ENCODE measurements around the gene NFATC2IP. TPM values are rescaled to one million over a fixed set of nuclear protein-coding genes. Genes with fewer than 3 reads are reported as not detected.

NFATC2IP gene
- total and polyA plus RNA-seq, 2 of the 4 experiments (the other 2 are of a cell fraction), result 10.0 to 29.1 TPM

GRCh38 chr16:28999577-28999976, 48.8 kb downstream of the NFATC2IP start:
- Histone ChIP-seq H3K9me1 (ENCODE audit: insufficient read depth, low read length) (0 out of 2 replicates have a peak, but pooled peaks cover 2% of the 10 kb centered on the region), H3K9me3 (ENCODE audit: control insufficient read depth, insufficient read depth, low read length) (no peaks in the 10 kb centered on the region), H4K20me1 (ENCODE audit: insufficient read depth, low read length) (no peaks in the 10 kb centered on the region), H2AK9ac (replicated peaks; ENCODE audit: low read depth, low read length, poor library complexity) (no peak overlapping the region), H4K8ac (ENCODE audit: low read depth in 2 of 2, low read length in 2 of 2) (no peak overlapping the region), H2BK5ac (ENCODE audit: low read depth, low read length, poor library complexity, severe bottlenecking) (no peak overlapping the region), H3K36me3 (ENCODE audit: control insufficient read depth, insufficient read depth, low read length) (no peaks in the 10 kb centered on the region), H3K27ac (ENCODE audit: insufficient read depth, low read length) (no peak overlapping the region), H2BK15ac (ENCODE audit: low read depth, low read length) (no peak overlapping the region), H3K4me1 (ENCODE audit: control insufficient read depth, insufficient read depth, low read length) (no peaks in the 10 kb centered on the region), H2AFZ (replicated peaks; ENCODE audit: low read length, poor library complexity) (no peak overlapping the region), H4K5ac (ENCODE audit: low read depth, low read length) (no peak overlapping the region), H4K91ac (ENCODE audit: insufficient read depth, low read depth, low read length) (no peak overlapping the region), H2AK5ac (ENCODE audit: low read depth, low read length) (no peak overlapping the region), H3K56ac (ENCODE audit: extremely low read depth, insufficient read depth, low read length) (no peak overlapping the region), H3K4ac (ENCODE audit: low read depth, low read length) (no peak overlapping the region; the same call in 1 of the 2 replicates), H3K27me3 (ENCODE audit: control insufficient read depth, insufficient read depth, low read length) (peaks cover 4% of the 10 kb centered on the region), H3K18ac (ENCODE audit: low read depth, low read length) (no peak overlapping the region), H3K4me3 (ENCODE audit: insufficient read depth, low read depth, low read length) (no peak overlapping the region), H3K79me1 (ENCODE audit: low read depth in 1 of 2, low read length in 2 of 2) (no peaks in the 10 kb centered on the region), H3K23ac (ENCODE audit: low read depth, low read length) (no peak overlapping the region), H2BK120ac (ENCODE audit: low read depth, low read length) (no peak overlapping the region), H3K4me2 (ENCODE audit: low read depth, low read length) (no peak overlapping the region), H3K9ac (ENCODE audit: low read depth, low read length) (no peak overlapping the region), H2BK20ac (ENCODE audit: low read depth, low read length) (no peak overlapping the region), H3K14ac (replicated peaks; ENCODE audit: low read depth, low read length) (no peak overlapping the region)
- ChIA-PET CTCF (no interaction called here), POLR2A (ENCODE audit: unreplicated experiment) (no interaction called here)
- TF ChIP-seq POLR2A (IDR thresholded peaks at IDR 0.05; ENCODE audit: low read depth, low read length) (no peak), RFX5 (IDR thresholded peaks at IDR 0.05; ENCODE audit: low read depth, low read length) (no peak), MXI1 (IDR thresholded peaks at IDR 0.05; ENCODE audit: borderline replicate concordance, low read depth, low read length) (no peak), ELK1 (IDR thresholded peaks at IDR 0.05; ENCODE audit: borderline replicate concordance, low read depth, low read length) (no peak), MAFK (IDR thresholded peaks at IDR 0.05; ENCODE audit: low read depth, low read length) (no peak), RCOR1 (IDR thresholded peaks at IDR 0.05; ENCODE audit: insufficient replicate concordance, low read length) (no peak), RAD21 (IDR thresholded peaks at IDR 0.05; ENCODE audit: low read length) (no peak), CEBPB (IDR thresholded peaks at IDR 0.05; ENCODE audit: low read depth, low read length) (no peak), SMC3 (IDR thresholded peaks at IDR 0.05; ENCODE audit: low read depth, low read length) (no peak), MAZ (IDR thresholded peaks at IDR 0.05; ENCODE audit: borderline replicate concordance, low read depth, low read length) (no peak), NFE2L2 (IDR thresholded peaks at IDR 0.05; ENCODE audit: low read depth, low read length) (no peak), FOS (IDR thresholded peaks at IDR 0.05; ENCODE audit: low read depth, low read length) (no peak), CHD1 (IDR thresholded peaks at IDR 0.05; ENCODE audit: low read depth, low read length) (no peak), BHLHE40 (IDR thresholded peaks at IDR 0.05; ENCODE audit: low read depth, low read length) (no peak)
- TF ChIP-seq, protein P1, sequence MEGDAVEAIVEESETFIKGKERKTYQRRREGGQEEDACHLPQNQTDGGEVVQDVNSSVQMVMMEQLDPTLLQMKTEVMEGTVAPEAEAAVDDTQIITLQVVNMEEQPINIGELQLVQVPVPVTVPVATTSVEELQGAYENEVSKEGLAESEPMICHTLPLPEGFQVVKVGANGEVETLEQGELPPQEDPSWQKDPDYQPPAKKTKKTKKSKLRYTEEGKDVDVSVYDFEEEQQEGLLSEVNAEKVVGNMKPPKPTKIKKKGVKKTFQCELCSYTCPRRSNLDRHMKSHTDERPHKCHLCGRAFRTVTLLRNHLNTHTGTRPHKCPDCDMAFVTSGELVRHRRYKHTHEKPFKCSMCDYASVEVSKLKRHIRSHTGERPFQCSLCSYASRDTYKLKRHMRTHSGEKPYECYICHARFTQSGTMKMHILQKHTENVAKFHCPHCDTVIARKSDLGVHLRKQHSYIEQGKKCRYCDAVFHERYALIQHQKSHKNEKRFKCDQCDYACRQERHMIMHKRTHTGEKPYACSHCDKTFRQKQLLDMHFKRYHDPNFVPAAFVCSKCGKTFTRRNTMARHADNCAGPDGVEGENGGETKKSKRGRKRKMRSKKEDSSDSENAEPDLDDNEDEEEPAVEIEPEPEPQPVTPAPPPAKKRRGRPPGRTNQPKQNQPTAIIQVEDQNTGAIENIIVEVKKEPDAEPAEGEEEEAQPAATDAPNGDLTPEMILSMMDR (conservative IDR thresholded peaks at IDR 0.05; ENCODE audit: low read depth, low read length), result no peak
- TF ChIP-seq, protein P2, sequence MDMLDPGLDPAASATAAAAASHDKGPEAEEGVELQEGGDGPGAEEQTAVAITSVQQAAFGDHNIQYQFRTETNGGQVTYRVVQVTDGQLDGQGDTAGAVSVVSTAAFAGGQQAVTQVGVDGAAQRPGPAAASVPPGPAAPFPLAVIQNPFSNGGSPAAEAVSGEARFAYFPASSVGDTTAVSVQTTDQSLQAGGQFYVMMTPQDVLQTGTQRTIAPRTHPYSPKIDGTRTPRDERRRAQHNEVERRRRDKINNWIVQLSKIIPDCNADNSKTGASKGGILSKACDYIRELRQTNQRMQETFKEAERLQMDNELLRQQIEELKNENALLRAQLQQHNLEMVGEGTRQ (IDR thresholded peaks at IDR 0.05; ENCODE audit: low read depth, low read length), result no peak
- dilution Hi-C loops (cut with HindIII; ENCODE audit: low sequenced_read_pairs, unreplicated experiment) (no loop called here), intact Hi-C loops (cut with micrococcal nuclease) (no loop called here), in situ Hi-C loops (cut with MboI; ENCODE audit: low sequenced_read_pairs) (no loop called here)
- no peak for DNase-seq
- no TSS peak for BruUV-seq (replicated peaks)
- no peak for ATAC-seq (ENCODE audit: low read depth)
- whole genome bisulfite sequencing, 2 experiments (ENCODE audit: extremely low coverage in 2 of 2, insufficient read length in 1 of 2), result 83% methylated on average over 2 of the region's 4 CpGs; no CpG with 5 or more reads in 1 of the 2 experiments
